ENCODE data around the gene MED1. TPM values are rescaled to one million over a fixed set of nuclear protein-coding genes. Genes with fewer than 3 reads are reported as not detected.
"Not testable (repeated sequence)": the region's sequence is repeated elsewhere in the genome, so short reads cannot be mapped to it uniquely, and the experiment has no call there.

MED1 gene
- total RNA-seq, 1 donor from 2014 or later = 21.2 TPM

DNA sequence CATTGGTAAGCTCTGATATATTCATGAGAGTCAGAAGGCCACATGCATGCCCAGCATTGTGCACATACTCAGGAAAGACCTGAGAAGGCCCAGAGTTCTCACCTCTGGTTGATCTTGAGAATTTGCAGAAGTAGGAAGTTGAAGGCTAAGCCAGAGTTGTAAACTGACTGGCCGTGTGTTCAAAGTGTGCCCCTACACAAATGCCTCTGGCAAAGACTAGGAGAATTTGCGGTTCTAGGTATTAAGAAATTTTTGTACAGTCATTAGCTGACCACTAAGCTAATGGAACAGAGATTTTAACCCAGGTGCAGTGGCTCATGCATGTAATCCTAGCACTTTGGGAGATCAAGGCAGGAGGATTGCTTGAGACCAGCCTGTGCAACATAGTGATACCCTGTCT is 74.6 kb downstream of the MED1 start:
- ATAC-seq (ENCODE audit: poor library complexity) (no peak), DNase-seq (no peak)
- intact Hi-C loops (cut with DNase I) = no loop called here

DNA sequence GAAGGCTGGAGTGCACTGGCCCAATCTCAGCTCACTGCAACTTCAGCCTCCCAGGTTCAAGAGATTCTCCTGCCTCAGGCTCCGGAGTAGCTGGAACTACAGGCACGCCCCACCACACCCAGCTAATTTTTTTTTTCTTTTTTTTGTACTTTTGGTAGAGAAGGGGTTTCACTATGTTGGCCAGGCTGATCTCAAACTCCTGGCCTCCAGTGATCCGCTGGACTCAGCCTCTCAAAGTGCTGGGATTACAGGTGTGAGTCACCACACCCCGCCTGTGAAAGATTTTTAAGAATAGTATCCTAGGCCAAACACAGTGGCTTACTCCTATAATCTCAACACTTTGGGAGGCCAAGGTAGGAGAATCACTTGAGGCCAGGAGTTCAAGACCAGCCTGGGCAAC is 83.3 kb downstream of the MED1 start:
- intact Hi-C loops (cut with DNase I); ATAC-seq (ENCODE audit: poor library complexity); DNase-seq: not testable (repeated sequence)

DNA sequence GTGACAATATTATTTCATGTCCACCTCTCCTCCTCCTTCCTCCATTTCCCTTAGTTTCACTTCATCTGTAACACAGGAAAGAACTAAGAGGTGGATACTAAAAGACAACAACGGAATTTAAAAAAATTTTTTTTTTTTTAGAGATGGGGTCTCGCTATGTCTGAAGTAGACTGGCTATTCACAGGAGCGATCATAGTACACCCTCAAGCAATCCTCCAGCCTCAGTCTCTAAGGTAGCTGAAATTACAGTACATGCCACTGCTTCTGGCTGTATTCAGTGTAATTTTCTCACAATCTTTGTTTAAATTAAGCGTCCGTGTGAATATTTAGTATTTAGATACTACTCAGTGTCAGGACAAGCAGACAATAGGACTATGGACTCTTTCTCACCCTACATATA is 85.2 kb downstream of the MED1 start:
- intact Hi-C loops (cut with DNase I) = no loop called here
- ATAC-seq (ENCODE audit: poor library complexity) (peak; percentile 13), DNase-seq (no peak)

GRCh38 chr17:39365242-39365641 is 85.8 kb downstream of the MED1 start:
- intact Hi-C loops (cut with DNase I) = no loop called here
- DNase-seq (no peak), ATAC-seq (ENCODE audit: poor library complexity) (peak; percentile 32)

DNA sequence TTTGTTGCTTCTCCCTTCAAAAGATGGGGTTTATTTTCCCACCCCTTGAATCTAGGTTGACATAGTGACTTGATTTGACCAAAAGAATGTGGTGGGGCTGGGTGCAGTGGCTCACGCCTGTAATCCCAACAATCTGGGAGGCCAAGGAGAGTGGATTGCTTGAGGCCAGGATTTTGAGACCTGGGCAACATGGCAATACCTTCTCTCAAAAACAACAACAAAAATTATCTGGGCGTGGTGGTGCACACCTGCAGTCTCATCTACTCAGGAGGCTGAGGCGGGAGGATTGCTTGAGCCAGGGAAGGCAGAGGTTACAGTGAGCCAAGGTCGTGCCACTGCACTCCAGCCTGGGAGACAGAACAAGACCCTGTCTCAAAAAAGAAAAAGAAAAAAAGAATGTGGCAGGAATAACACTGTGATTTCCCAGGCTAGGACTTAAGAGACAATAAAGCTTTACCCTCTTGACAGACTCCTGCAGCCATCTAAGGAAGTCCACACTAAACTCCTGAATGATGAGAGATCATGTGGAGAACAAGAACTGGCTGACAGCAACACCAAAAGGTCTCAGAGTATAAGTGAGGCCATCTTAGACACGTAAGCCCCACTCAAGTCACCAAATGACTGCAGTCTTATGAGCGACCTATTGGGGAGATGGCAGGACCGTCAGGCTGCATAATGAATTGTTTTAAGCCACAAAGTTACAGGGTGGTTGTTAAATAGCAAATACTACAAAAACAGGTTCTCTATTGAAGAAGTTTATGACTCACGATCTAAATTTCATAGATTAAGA is 86.6 kb downstream of the MED1 start:
- no peak for DNase-seq
- no peak for ATAC-seq (ENCODE audit: poor library complexity)
- intact Hi-C loops (cut with DNase I) = no loop called here

- intact Hi-C loops (cut with DNase I) = no loop called here
- ATAC-seq (ENCODE audit: poor library complexity) (no peak), DNase-seq (no peak)
These were observed 90.0 kb downstream of the MED1 start for GRCh38 chr17:39361064-39361463.

DNA sequence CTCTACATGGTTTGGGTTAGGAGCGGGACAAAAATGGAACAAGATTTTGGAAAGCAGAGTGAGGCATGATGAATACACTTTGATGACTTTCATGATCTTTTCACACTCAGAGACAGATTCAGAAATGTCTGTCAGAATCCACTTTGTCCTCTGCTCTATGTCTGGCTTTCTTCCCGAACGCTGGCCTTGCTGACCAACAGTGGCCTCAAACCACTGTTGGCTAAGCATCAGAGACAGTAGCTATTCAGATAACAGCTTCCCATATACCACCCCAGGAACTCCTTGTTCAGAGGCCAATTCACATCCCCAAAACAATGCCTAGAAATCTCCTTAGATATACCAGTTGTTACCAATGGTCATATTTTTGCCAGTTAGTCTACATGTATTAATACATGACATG is 90.5 kb downstream of the MED1 start:
- DNase-seq = no peak
- intact Hi-C loops (cut with DNase I) = no loop called here
- ATAC-seq (ENCODE audit: poor library complexity) = peak; percentile 76

- no peak for DNase-seq
- intact Hi-C loops (cut with DNase I) = no loop called here
- ATAC-seq (ENCODE audit: poor library complexity) = no peak
These were observed 91.1 kb downstream of the MED1 start for GRCh38 chr17:39359994-39360393.

GRCh38 chr17:39357986-39358385 is 93.1 kb downstream of the MED1 start:
- intact Hi-C loops (cut with DNase I) = no loop called here
- DNase-seq = no peak
- no peak for ATAC-seq (ENCODE audit: poor library complexity)

- DNase-seq (no peak), ATAC-seq (ENCODE audit: poor library complexity) (no peak)
- intact Hi-C loops (cut with DNase I) = no loop called here
These were observed 93.6 kb downstream of the MED1 start for GRCh38 chr17:39357488-39357887.

Other genes starting within 250 kb of the MED1 start
- 1.4 TPM for gene STAC2, start 225.3 kb downstream of the MED1 start, total RNA-seq
- 12.1 TPM for gene FBXL20, start 49.6 kb downstream of the MED1 start, total RNA-seq
- 16.7 TPM for gene CDK12, start 10.2 kb upstream of the MED1 start, total RNA-seq
- gene NEUROD2, start 156.7 kb upstream of the MED1 start, total RNA-seq = not detected
- gene PPP1R1B, start 175.7 kb upstream of the MED1 start, total RNA-seq = 0.35 TPM
- gene STARD3, start 185.9 kb upstream of the MED1 start, total RNA-seq = 13.9 TPM
- gene TCAP, start 214.1 kb upstream of the MED1 start, total RNA-seq = 5,900 TPM
- 7.1 TPM for gene PNMT, start 217.2 kb upstream of the MED1 start, total RNA-seq
- 10.0 TPM for gene PGAP3, start 236.8 kb upstream of the MED1 start, total RNA-seq
- gene ERBB2, start 248.8 kb upstream of the MED1 start, total RNA-seq = 64.2 TPM

Data from Right ventricle myocardium superior (tissue), 1 donor.